Adrenal gland (tissue), 12 donors: ENCODE measurements around the gene YAP1. TPM values are rescaled to one million over a fixed set of nuclear protein-coding genes. Genes with fewer than 3 reads are reported as not detected.

Source experiments
- DNase-seq, 7 donors: peaks; one replicate each; pipeline ENCODE4 v3.0.0-alpha.2; 2019 to 2020
- H3K27ac ChIP-seq, 5 donors: fragments of 200-600 bp; sonication (generic) in 4 of 5; 1 replicate in 3 of 5; 2 replicates in 2 of 5; pipeline versions ENCODE4 v1.5.1 to v1.8.0; 2016 to 2020; ENCODE audit warnings: mild to moderate bottlenecking in 1 of 5
- H3K27me3 ChIP-seq: fragments of 200-600 bp; 2 replicates; pipeline ENCODE4 v1.8.0; 2021
- H3K36me3 ChIP-seq, 2 donors: fragments of 200-600 bp; replicated peaks in 1 of 2; 1 replicate in 1 of 2; 2 replicates in 1 of 2; pipeline versions ENCODE4 v1.5.1 to v1.8.0; 2018 to 2022
- H3K4me1 ChIP-seq, 2 donors: fragments of 200-600 bp; replicated peaks in 1 of 2; 1 replicate in 1 of 2; 2 replicates in 1 of 2; pipeline versions ENCODE4 v1.5.1 to v1.8.0; 2018 to 2021
- H3K4me3 ChIP-seq, 4 donors: fragments of 200-600 bp; sonication (generic) in 3 of 4; one replicate each; pipeline ENCODE4 v1.5.1; 2016 to 2018
- H3K9me3 ChIP-seq, 3 donors: fragments of 200-600 bp; sonication (generic) in 1 of 3; replicated peaks in 1 of 3; 1 replicate in 2 of 3; 2 replicates in 1 of 3; pipeline versions ENCODE4 v1.5.1 to v1.8.0; 2016 to 2021
- POLR2A ChIP-seq, 2 donors: fragments of 450-650 bp; IDR thresholded peaks; one replicate each; pipeline ENCODE4 v1.6.1; 2017; ENCODE audit warnings: antibody characterized with exemption in 2 of 2, mild to moderate bottlenecking in 2 of 2, moderate library complexity in 1 of 2
- WGBS, 4 donors: extraction: QIAGEN DNeasy Blood & Tissue Kit in 2 of 4; methylation state at CpG; one replicate each; pipeline versions ENCODE4 v1.1.5 to v1.1.7; 2013 to 2017; 5-methylcytosine and 5-hydroxymethylcytosine counted together
- intact Hi-C, 2 donors: fragments of 100-400 bp; cut with DNase I; formaldehyde crosslinking; loops; one replicate each; pipeline versions ENCODE4 v1.14.1 to v1.15.0; 2022 to 2023
- polyA plus RNA-seq, 3 donors: library from polyadenylated mRNA; stranded (reverse); fragments of 200-250 nt in 2 of 3; fragments of 350-450 nt in 1 of 3; fragmentation: Illumina TruSeq in 1 of 3; extraction: RNeasy Lipid Tissue Mini Kit (QIAGEN cat#74804) in 1 of 3; gene quantifications; one replicate each; pipeline ENCODE4 v1.2.3, GENCODE V29; 2013 to 2014
- total RNA-seq, 9 donors: library from RNA; depleted of rRNA in 4 of 9; stranded (reverse); fragments of >200 nt in 4 of 9; fragments of 120-200 nt in 1 of 9; fragmentation: NEBNext Ultra II Directional in 1 of 9; extraction: Animal tissue kit (Norgen Biotek cat#: 25700) in 1 of 9; gene quantifications; one replicate each; pipeline versions ENCODE4 v1.1.0 to v1.2.4, GENCODE V29; 2013 to 2023
- TF ChIP-seq, protein P1 (sequence below), 6 experiments: fragments of 450-650 bp in 4 of 6; fragments of 200-600 bp in 2 of 6; sonication (generic) in 1 of 6; IDR thresholded peaks; 1 replicate in 5 of 6; 2 replicates in 1 of 6; pipeline versions ENCODE4 v1.5.1 to v1.8.0; 2016 to 2021; ENCODE audit warnings: antibody characterized with exemption in 6 of 6, mild to moderate bottlenecking in 2 of 6, moderate library complexity in 1 of 6
- donor health status: healthy with polysubstance abuse.
- donor health status: Bipolar disorder and iron deficiency.
- donor health status: DM: yes; HTN: yes; CAD: no.
- donor health status: DM: no; HTN: no; CAD: no.
- donor health status: DM: no; HTN: no; CAD: no.
- donor health status: DM: yes; HTN: yes; CAD: no.

The YAP1 gene
- total and polyA plus RNA-seq, 12 donors, result 16.3 to 135 (median 82.9) TPM

DNA sequence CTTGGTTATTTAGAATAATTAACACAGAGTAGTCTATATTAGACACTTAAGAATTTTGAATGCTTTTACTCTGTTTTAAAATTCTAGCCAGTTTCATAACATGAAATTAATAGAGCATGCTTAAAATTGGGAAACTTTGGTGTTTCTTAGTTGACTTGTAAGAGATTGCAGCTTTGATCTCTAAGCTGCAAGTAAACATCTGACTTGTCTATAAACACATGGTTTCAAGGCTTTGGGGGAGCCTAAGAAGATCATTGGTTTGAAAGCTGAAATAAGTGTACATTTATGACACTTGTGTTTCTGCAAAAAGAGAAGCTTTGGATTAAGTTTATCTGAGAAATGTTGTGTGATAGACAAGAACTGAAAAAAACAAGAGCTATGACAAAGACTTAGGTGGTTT lies 37.8 kb downstream of the YAP1 start:
- H3K4me1 ChIP-seq, result peaks cover 20 to 25% of the 10 kb centered on the region in 2 donors
- no peak overlapping the region for H3K4me3 ChIP-seq
- no peaks in the 10 kb centered on the region for H3K27me3 ChIP-seq
- DNase-seq, result no peak
- no peak overlapping the region for H3K27ac ChIP-seq
- H3K36me3 ChIP-seq, result no peaks in the 10 kb centered on the region
- H3K9me3 ChIP-seq, result no peaks in the 10 kb centered on the region
- TF ChIP-seq, protein P1, sequence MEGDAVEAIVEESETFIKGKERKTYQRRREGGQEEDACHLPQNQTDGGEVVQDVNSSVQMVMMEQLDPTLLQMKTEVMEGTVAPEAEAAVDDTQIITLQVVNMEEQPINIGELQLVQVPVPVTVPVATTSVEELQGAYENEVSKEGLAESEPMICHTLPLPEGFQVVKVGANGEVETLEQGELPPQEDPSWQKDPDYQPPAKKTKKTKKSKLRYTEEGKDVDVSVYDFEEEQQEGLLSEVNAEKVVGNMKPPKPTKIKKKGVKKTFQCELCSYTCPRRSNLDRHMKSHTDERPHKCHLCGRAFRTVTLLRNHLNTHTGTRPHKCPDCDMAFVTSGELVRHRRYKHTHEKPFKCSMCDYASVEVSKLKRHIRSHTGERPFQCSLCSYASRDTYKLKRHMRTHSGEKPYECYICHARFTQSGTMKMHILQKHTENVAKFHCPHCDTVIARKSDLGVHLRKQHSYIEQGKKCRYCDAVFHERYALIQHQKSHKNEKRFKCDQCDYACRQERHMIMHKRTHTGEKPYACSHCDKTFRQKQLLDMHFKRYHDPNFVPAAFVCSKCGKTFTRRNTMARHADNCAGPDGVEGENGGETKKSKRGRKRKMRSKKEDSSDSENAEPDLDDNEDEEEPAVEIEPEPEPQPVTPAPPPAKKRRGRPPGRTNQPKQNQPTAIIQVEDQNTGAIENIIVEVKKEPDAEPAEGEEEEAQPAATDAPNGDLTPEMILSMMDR (IDR thresholded peaks at IDR 0.05), result no peak
- no peak for TF ChIP-seq POLR2A (IDR thresholded peaks at IDR 0.05)
- intact Hi-C loops, result no loop called here

DNA sequence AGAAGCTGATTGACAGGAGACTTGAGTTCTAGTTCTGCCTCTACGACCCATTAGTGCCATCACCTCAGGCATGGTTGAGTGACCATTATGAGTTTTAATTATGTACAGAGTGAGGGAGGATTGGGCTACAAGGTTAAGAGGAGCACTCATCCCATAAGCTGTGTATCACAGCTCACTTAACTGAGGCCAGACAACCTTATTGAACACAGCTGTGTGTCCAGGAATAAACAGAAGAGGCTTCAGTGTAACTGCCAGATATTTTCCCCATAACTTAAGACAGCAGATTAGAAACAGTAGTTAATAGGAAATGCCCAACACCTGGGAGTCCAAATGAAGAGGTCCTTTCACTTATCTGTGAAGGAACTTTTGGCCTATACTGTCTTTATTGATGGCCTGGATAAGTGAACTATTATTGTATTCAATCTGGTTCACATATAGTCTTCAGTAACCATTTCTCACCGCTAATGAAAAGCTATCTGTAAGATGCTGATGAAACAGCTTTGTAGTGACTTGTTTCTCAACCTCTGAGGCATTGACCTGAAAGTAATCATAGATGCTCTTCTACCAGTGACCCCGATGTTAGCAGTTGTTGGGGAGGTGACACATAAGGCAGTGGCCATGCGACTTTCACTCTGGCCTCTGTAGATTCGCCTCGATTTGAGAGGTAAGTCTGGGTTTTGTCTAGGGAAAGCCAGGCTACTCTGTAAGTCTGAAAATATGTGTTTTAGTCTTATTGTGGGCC lies 41.7 kb downstream of the YAP1 start:
- no peaks in the 10 kb centered on the region for H3K36me3 ChIP-seq
- H3K9me3 ChIP-seq, result no peaks in the 10 kb centered on the region
- no peak for DNase-seq
- no peak overlapping the region for H3K27ac ChIP-seq
- peaks cover 1 to 5% of the 10 kb centered on the region in 2 donors for H3K4me1 ChIP-seq
- H3K4me3 ChIP-seq, result no peak overlapping the region
- intact Hi-C loops, result no loop called here
- no peaks in the 10 kb centered on the region for H3K27me3 ChIP-seq
- TF ChIP-seq, protein P1 (IDR thresholded peaks at IDR 0.05), result no peak
- TF ChIP-seq POLR2A (IDR thresholded peaks at IDR 0.05), result no peak
- 87 to 96% (median 94%) methylated on average over 4 to 6 of the region's 6 CpGs for WGBS, 4 donors

DNA sequence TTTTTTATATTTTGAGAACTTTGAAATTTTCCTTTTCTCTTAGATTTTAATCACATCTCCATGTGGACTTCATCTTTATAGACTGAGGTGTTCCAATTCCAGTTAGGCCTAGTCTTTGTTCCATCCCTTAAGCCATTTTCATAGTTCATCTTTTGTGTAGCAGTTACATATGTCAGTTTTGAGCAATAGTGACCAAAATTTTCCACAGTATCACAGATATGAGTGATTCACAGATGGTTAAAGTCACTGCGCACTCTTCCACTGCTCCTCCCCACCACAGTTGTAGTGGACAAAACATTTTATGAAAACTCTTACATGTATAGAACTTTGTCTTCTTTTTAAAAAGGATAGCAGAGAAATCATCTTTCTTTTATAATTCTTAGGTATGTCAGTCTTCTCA lies 42.8 kb downstream of the YAP1 start:
- no peaks in the 10 kb centered on the region for H3K27me3 ChIP-seq
- no peak overlapping the region for H3K4me3 ChIP-seq
- 93 to 100% (median 98%) methylated on average over 1 of the region's 1 CpG for WGBS, 4 donors
- DNase-seq, result no peak
- H3K36me3 ChIP-seq, result no peaks in the 10 kb centered on the region
- H3K27ac ChIP-seq, result no peak overlapping the region
- no peaks in the 10 kb centered on the region for H3K9me3 ChIP-seq
- intact Hi-C loops, result no loop called here
- peaks cover 12% of the 10 kb centered on the region in 2 donors for H3K4me1 ChIP-seq
- TF ChIP-seq, protein P1 (IDR thresholded peaks at IDR 0.05), result no peak
- TF ChIP-seq POLR2A (IDR thresholded peaks at IDR 0.05), result no peak

DNA sequence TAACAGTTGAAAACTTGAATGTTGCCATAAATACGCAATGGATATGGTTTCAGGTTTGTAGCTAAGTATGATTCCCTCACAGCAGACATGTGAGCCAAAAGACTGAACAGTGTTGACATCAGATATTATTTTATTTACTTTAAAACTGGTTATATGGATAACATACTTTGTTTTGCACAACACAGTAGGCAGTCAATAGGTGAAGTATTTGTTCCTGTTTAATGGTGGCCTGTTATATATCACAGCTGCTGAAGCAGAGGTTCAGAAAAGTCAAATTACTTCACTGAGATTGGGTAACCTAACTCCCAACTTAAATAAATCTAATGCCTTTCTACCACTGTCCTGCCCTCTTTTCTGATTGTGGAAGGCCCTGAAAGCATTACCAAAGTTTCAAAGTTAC lies 44.6 kb downstream of the YAP1 start:
- no peak for DNase-seq
- no peak for TF ChIP-seq POLR2A (IDR thresholded peaks at IDR 0.05)
- TF ChIP-seq, protein P1 (IDR thresholded peaks at IDR 0.05), result no peak
- H3K9me3 ChIP-seq, result no peaks in the 10 kb centered on the region
- peaks cover 15 to 18% of the 10 kb centered on the region in 2 donors for H3K4me1 ChIP-seq
- no peak overlapping the region for H3K4me3 ChIP-seq
- intact Hi-C loops, result no loop called here
- WGBS, 4 donors, result 95 to 100% (median 96%) methylated on average over 1 of the region's 1 CpG
- H3K27ac ChIP-seq, result no peak overlapping the region
- H3K27me3 ChIP-seq, result no peaks in the 10 kb centered on the region
- H3K36me3 ChIP-seq, result no peaks in the 10 kb centered on the region
